NCI-H524 treated with DMSO at 0.1 percent for 48 hours (cell line): ENCODE results near the gene EIF6.

ENCODE experiments used
- DNase-seq: peaks from one replicate; lab custom pipeline; 2025; lab: John Stamatoyannopoulos, UW

EIF6 gene

DNA sequence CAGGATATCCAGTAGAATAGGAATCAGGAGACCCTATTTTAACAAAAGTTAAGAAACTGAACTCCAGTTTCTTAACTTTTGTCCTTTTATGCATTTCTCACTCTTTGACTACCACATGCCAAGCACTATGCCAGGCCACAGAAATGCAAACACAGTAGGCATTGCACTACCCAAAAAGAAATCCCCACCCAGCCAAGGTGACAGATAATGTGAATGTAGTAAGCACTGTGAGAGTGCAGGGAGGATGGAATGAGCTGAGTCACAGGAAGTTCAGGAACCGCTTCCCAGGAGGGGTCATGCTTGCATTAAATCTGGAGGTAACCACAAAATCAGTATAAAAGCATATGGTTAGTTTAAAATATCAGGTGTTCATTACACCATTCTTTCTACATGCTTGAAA lies 27.7 kb upstream of the EIF6 start:
- DNase-seq, result no peak

DNA sequence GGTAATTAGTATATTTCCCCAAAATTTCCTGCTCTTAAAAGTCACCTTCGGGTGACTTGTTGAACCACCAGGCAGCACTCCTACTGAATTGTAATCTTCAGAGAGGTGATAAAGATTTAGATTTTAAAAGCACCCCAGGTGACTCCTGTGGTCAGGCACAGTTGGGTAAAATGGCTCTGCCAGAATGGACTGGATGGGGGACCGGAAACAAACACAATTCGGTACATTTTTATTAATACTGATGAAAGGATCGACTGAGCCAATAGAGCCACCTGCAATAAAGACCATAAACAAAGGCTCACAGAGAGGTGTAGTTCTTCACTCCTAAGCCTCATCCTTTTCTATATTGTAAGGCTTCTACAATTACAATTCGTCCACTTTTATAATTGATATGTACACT lies 27.2 kb upstream of the EIF6 start:
- DNase-seq, result no peak

DNA sequence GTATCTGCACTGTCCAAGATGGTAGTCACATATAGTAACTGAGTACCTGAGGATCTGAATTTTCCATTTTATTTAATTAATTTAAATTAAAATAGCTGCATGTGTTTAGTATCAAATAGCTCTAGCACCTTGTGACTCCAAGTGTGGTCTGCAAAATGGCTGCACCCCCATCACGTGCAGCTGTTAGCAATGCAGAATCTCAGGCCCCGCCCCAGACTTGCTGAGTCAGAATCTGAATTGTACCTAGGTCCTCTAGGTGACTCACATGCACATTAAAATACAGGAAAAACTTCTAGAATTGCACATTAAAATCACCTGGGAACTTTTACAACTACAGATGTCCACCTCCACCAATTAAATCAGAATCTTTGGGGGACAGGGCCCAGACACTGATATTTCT lies 26.8 kb upstream of the EIF6 start:
- no peak for DNase-seq

DNA sequence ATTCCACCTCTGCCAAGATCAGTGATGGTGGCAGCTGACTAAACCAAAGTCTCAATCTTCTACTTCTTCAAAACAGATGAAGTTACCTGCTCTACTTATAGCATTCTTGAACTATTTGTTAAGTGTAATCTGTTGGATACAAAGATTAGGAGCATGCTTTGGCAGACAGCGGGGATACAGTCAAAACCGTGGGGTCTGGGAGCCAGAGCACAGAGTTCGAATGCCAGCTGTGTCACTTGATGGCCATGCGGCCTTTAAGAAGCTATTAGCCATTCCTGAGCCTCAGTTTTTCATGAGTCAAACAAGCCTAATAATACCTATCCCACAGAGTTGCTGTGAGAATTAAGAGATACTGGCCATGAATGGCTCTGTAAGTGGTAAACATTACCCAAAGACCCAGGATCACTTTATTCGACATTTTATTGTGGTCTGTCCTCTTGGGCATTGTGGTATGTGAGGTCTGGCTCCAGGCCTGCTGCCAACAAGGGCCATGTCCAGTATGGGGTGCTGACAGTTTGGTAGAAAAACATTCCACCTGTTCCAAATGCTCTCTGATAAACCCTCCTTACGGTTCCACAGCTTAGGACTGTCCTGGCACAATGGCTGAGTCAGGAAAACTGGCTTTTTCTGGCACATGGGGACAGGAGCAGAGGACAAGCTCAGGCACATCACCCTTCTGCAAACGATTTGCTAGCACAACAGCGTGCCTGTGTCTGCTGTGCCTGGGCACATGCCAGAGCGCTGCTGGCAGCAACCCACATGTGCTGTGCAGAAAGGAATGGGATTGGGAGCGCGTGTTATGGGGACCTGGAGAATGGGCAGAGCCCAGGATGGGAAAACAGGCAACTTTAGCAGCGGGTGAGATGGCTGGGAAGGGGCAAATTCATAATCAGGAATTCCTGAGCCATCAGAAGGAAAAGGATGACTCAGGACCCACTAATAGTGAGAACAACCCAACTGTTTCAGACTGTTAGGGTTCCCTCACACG lies 23.4 kb upstream of the EIF6 start:
- no peak for DNase-seq

DNA sequence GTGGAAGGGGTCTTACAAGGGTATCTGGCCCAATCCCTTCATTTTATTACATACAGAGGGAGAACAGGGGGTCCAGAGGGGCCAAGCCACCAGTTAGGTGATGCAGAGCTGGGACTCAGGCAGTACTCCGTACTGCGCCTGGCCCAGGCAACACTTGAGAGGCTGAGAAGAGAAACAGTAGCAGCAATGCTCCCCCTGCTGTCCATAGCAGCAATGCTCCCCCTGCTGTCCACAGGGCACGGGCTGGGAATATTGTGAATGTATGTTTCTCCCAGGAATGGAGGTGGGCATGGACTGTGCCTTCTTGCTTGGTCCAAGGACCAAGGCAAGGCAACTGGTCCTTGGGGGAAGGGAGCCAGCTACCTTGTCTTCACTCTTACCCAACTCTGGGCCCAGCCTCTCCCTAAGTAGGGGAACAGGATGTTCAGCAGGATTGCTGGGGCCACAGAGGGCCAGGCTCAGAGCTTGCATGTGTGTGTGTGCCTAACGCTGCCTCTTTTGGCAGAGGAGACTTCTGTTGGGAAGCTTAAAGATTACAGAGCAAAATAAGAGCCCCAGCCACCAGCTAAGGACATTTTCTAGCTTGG lies 22.5 kb upstream of the EIF6 start:
- DNase-seq, result peak; percentile 9

DNA sequence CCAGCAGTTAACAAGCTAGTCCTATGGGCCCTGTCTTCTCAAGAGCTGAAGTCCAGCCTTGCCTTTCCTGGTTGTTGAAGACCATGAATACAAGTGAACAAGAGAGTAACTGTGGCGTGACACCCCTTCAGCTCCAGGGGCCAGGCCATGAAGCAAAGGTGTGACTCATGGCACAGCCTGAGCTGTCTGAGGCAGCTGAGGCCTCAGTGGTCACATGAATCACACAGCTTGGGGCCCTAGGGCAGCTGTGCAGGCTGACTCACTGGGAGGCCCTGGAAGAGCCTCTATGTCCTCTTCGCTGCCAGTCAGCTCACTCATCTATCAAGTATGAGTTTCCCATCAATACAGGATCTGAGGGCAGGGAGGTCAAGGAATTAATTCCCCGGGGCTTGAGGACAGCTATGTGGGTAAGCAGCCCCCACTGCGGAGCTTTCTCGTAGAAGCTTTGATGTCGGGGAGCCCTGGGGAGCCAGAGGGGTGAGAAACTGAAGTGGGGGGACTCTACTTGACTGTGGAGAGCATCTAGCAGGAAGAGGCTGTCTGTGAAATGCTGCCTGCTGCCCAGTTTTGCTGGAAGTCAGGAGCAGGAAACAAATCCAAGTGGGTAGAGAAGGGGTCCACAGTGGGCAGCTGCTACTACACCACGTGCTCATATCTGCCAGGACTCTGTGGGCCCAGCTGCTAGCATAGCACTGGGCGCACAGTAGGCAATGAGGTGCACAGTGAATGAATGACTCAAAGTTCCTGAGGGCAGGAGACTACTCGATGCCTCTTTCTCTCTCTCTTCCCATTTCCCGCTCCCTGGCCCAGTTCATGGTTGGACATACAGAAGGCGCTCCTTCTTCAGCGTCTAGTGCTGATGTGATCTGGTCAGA lies 21.3 kb upstream of the EIF6 start:
- DNase-seq, result no peak

DNA sequence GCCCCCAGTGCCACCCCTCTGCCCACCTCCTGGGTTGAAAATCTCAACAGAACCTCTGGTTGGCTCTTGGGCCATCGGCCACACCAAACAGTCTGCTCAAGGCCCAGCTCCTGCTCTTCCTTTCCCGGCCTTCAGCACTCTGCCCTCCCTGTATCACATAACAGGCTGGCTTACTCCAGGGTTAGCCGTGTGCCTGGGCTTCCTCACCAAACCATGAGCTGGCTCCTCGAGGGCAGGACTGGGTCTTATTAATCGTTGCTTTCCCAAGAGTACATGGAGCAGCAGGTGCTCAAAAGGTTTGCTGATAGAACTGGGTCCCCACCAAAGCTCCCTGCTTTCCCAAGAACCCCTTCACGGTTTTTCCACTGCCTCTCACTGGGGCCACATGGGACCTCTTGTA lies 20.4 kb upstream of the EIF6 start:
- DNase-seq, result no peak

DNA sequence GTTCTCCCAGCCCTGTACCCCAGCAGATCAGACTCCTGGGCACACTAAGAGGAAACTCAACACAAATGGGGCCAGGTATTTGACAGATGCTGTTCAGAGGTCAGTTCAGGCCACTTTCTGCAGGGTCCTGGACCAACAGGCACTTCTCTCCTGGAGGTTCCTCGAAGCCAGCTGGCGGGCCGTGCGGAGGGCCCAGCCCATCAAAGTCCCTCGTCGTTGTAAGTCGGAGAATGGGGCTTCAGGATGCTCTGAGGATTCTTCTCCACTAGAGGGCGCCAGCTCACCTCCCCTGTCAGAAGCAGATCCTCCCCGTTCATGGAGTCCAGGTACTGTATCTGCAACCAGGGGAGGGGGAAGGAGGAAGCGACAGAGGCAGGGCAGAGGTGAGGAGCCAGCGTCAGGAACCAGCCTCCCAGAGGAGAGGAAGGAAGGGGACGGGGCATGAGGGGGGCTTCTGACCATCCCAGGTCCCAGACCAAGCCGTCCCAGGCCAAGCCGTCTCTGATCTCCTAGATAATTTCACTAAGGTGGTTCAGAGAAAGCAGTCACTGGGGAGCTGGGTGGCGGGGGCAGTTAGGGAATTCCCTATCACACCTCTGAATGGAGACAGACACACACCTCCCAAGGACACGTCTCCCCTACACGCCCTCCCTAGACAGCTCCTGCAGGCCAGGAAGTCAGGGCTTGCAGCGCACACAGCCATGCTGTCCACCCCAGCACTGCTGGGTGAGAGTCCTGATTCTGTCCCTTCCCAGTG lies 19.3 kb upstream of the EIF6 start:
- peak; percentile 64 for DNase-seq

DNA sequence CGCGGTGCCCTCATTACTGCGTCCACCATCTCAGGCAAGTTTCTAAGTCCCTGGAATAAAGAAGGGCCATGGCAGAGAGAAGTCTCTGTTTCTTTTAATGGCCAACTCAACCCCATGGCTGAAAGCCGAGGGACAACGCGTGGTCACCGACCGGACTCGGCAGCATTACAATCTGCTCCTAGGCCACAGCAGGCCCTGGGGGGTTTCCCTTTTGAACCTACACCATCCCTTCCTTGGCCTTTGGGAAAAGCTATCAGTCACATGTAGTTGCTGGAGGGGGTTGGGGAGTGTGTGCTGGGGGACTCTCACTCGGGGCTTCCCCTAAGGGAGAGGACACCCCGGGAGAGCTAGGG lies 18.8 kb upstream of the EIF6 start:
- no peak for DNase-seq

DNA sequence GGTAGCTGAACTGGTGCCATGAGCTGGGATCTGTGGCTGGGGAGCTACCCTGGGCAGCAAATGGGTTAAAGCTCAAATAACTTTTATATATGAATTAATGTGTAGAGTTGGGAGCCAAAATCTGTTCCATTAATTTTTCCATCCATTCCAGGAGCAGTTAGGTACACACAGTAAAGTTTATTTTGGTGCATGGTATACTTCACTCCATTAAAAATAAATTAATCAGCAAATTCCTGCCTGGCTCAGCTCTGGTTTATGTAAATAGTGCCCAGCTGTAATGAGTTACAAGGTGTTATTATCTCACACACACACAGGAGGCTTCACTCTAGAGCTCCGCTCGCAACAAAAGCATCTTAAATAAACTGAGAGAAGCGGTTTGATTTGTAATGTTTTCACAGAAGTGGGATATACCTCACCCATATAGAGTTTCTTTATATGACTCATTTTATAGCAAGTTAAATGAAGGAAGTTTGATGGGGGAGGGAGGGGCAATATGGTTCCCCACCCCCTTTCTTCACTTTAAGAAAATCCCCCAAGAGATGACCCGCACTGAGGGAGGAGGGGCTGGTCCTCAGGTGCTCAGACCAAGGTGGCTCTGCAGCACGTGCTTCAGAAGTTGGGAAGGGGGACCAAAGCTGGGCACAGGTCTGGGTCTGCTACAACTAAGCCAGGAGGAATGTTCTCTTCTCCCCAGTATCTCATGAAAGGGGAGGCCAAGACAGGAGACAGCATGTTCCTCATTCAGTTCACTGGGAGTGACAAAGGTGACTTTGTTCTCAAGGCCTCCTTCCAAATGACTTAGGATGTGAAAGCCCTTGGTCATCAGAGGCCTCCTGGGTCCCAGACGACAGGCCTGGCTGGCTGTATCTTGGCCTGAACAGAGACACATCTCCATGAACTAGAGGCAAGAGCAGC lies 18.1 kb upstream of the EIF6 start:
- DNase-seq, result no peak

DNA sequence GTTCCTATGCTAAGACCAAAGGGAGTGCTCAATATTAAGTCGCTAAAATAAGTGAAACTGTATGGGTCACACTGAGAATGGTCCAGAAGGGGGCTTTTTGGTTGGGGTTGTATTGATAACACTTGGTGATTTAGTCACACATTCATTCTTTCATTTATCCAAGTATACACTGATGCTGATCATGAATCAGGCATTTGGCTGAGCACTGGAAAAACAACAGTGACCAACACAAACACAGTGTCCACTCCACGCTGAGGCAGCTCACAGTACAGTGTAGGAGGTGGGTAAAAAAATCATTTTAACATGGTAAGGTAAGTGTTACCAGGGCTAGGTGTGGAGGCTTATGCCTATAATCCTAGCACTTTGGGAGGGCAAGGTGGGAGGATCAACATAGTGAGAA lies 16.9 kb upstream of the EIF6 start:
- no peak for DNase-seq

DNA sequence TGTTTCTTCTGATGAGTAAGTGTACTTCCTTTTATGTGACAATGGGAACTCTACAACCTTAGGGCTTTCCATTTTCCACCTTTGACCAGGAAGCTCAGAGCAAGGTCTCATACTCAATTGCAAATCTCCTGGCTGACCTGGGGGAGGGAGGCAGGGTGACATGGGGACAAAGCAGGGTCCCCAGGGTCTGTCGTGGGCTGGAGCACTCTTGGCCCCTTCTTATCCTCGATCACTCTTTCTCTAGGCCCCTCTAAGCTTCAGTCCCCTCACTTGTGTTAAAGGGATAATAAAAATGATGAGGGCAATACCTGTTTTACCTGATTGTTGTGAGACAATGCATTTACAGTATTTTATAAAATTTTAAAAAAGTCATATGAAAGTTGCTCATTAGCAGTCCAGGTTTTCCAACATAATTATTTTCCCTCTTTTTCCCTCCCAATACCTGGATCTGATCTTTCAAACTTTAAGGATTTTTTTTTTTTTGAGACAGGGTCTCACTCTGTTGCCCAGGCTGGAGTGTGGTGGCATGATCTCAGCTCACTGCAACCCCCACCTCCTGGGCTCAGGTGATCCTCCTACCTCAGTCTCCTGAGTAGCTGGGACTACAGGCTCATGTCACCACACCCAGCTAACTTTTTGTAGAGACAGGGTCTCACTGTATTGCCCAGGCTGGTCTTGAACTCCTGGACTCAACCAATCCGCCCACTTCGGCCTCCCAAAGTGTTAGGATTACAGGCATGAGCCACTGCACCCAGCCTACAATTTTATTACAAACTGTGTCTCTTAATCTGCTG lies 16.1 kb upstream of the EIF6 start:
- DNase-seq, result no peak

DNA sequence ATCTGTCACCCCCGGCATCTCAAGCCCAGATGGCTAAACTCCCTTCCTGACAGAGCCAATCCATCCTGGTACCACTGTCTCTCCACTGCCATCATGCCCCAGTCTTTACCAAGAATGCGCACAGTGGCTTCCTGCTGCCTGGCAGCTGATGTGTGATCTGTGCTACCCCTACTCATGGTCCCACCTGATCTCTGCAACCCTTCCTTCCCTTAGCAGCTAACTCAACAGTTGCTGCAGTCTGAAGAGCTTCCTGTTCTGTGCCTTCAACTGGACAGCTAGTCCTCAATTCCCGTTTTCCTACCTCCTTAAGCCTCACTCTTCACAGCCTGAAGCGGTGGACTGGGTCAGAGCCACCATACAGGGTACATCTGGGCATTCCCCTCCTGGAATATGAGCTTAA lies 15.2 kb upstream of the EIF6 start:
- no peak for DNase-seq

DNA sequence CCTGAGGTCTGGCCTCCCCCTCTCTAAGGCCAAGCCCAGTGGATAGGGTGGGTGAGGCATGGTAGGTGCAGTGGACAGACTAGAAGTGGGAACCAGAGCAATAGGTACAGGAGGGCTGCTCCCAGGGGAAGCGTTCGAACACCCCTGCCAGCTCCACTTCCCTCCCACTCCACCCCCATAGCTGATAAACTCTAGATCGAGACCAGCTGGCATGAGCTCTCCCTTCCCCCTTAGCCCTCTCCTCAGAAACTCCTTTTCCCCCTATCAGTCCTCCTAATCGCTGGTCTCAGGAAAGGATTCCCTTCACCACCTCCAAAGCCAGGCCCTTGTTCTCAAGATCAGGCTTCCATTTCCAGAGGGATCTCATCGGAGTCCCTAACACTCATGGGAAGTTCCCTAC lies 13.7 kb upstream of the EIF6 start:
- DNase-seq, result no peak

DNA sequence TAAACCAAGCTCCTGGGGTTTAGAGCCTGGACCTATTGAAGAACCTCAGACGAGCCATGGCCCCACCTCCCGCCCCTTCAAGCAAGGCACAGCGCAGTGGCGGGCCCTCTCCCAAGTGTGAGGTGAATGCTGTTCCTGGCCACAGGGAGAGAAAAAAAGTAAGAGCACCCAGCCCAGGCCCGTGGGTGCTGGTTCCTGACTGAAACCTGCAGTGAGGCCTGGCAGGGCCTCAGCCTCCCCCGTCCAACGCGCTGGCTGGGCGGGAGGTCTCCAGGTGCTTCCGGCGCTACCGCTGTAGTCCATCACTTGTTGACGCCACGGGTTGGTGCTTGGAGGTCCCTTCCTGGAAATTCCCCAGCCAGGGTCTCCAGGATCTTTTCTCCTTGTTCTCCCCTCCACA lies 13.2 kb upstream of the EIF6 start:
- DNase-seq, result no peak

DNA sequence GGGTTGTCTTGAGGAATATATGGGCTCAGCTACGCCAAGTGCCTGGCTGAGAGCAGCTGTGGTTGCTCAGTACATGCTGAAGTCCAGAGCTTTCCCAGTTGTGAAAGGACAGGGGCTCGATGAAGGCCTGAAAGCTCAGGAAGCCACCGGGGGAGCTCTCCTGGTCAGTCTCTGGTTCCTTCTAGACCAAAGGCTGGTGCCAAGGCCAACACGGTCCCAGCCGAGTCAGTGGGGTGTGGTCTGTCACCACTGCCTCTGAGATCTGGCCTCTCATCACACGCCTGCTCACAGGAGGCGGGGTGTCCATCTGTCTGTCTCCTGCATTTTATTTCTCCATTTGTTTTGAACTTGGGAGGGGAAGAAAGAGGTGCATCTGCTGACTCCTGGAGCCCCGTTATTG lies 12.6 kb upstream of the EIF6 start:
- no peak for DNase-seq

DNA sequence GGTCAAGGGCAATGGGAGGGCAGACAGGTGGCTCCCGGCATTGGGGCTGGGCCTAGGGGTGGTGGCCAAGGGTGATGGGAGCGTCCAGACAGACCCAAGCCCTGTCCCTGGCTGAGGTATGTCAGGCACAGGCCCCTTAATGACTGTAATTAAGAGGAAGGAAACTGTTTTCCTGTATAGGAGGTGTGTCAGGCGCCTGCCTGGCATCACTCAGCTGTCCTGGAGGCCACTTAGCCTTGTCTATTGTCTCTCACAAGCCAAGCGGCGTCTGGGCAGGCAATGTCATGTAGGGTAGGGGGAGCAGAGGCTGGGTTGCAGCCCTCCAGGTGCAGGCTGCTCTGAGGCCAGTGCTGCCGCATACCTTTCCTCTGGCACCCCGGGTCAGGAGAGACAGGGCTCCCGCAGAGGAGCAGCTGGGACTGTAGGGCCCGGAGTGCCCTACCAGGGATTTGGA lies 11.6 kb upstream of the EIF6 start:
- DNase-seq, result no peak

DNA sequence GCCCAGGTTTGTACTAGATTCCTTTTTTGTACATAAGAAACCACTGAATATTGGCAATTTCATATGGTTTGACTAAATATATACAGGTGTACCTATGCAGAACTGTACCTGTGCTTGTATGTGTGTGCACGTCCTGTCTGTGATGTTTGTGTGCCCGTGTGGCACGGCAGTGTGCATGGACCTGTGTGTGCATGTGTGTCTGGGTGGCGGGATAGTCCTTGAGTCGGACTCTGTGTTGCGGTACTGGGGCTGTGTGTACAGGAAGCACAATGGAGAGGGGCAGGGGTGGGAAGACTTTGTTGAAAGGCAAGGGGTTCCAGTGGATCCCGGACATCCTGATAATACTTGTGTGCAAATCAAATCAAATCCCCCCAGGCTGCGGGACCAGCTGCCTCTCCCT lies 11.1 kb upstream of the EIF6 start:
- no peak for DNase-seq

DNA sequence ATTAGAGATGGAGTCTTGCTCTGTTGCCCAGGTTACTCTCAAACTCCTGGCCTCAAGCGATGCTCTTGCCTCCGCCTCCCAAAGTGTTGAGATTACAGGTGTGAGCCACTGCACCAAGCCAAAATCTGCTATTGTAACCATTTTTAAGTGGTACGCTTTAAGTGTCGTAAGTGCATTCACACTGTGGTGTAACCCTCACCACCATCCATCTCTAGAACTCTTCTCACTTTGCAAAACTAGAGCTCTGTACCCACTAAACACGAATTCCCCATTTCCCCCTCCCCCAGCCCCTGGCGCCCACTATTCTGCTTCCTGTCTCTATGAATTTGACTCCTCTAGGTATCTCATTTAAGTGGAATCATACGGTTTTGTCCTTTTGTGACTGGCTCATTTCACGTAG lies 10.5 kb upstream of the EIF6 start:
- no peak for DNase-seq

DNA sequence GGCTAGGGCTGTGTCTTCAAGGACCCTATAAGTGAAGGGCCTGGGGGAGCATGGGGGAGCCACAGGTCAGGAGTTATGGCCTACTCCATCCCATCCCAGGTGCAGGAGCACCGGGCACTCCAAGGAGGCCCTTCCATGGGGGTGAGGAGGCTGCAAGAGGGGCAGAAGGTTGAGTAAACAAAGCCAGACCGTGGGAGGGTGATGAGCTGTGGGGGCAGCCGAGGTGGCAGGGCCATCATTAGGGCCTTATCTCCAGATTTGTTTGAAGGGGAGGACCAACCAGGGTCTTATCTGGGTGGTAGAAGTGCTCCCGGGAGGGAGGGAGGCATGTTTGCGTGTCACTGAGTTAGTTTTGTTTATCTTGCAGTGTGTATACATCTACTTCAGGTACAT lies 9.7 kb upstream of the EIF6 start:
- no peak for DNase-seq
